H1 (cell line): ENCODE measurements around the gene SAFB. TPM values are rescaled to one million over a fixed set of nuclear protein-coding genes. Genes with fewer than 3 reads are reported as not detected.

ENCODE experiments used
- CTCF ChIA-PET: fragments of 300-600 bp; sonication (Branson Sonifier 250); formaldehyde crosslinking; loops from one replicate; lab custom pipeline; 2021; ENCODE audit not compliant: partially characterized antibody; lab: Charles Lee
- POLR2A ChIA-PET: fragments of 300-600 bp; sonication (Branson Sonifier 250); formaldehyde crosslinking; loops from one replicate; lab custom pipeline; 2021; ENCODE audit warnings: inconsistent platforms; ENCODE audit not compliant: partially characterized antibody; lab: Charles Lee
- DNase-seq, 2 experiments: peaks; one replicate each; pipeline versions ENCODE4 v3.0.0 to v3.0.0-alpha.2; 2010 to 2022; ENCODE audit warnings: low spot score in 2 of 2, low read depth in 1 of 2, mixed read lengths in 1 of 2
- FAIRE-seq: peaks from 2 replicates; lab custom pipeline; 2011; peaks lifted over from hg19 to GRCh38; lab: Jason Lieb, UNC
- H2AFZ ChIP-seq: 2 replicates; pipeline ENCODE4 v1.8.1; 2012; ENCODE audit warnings: low read length, inconsistent platforms
- H2AK5ac ChIP-seq: 2 replicates; pipeline ENCODE4 v1.6.1; 2013; ENCODE audit warnings: low read depth, low read length
- H2BK120ac ChIP-seq: replicated peaks from 2 replicates; pipeline ENCODE3; 2013; ENCODE audit warnings: low read depth, low read length, inconsistent platforms
- H2BK12ac ChIP-seq: 2 replicates; pipeline ENCODE4 v1.6.1; 2013; ENCODE audit warnings: low read depth, low read length
- H2BK15ac ChIP-seq: 2 replicates; pipeline ENCODE4 v1.6.1; 2013; ENCODE audit warnings: low read length
- H2BK20ac ChIP-seq: 2 replicates; pipeline ENCODE4 v1.6.1; 2013; ENCODE audit warnings: low read length
- H2BK5ac ChIP-seq: 2 replicates; pipeline ENCODE4 v1.6.1; 2013; ENCODE audit warnings: low read depth, low read length
- H3K14ac ChIP-seq: 2 replicates; pipeline ENCODE4 v1.6.1; 2013; ENCODE audit warnings: inconsistent platforms; ENCODE audit not compliant: insufficient read length
- H3K18ac ChIP-seq: 2 replicates; pipeline ENCODE4 v1.6.1; 2013; ENCODE audit warnings: low read length; ENCODE audit errors: extremely low read depth
- H3K23ac ChIP-seq: 2 replicates; pipeline ENCODE4 v1.6.1; 2013; ENCODE audit warnings: inconsistent platforms; ENCODE audit not compliant: insufficient read length
- H3K23me2 ChIP-seq: 2 replicates; pipeline ENCODE4 v1.6.1; 2013; ENCODE audit warnings: low read depth, low read length
- H3K27ac ChIP-seq: 2 replicates; pipeline ENCODE4 v1.6.1; 2011; ENCODE audit warnings: low read depth, low read length, inconsistent platforms
- H3K27me3 ChIP-seq, 4 experiments: replicated peaks in 1 of 4; 1 replicate in 1 of 4; 2 replicates in 3 of 4; pipeline versions ENCODE4 v1.6.1 to v1.8.1; 2011 to 2013; ENCODE audit warnings: low read length in 3 of 4, mild to moderate bottlenecking in 3 of 4, inconsistent platforms in 2 of 4, mixed read lengths in 2 of 4, moderate library complexity in 1 of 4; ENCODE audit not compliant: control insufficient read depth in 3 of 4, insufficient read depth in 3 of 4; ENCODE audit errors: extremely low read depth in 1 of 4
- H3K36me3 ChIP-seq, 4 experiments: 2 replicates each; pipeline versions ENCODE4 v1.6.1 to v1.8.1; 2011 to 2013; ENCODE audit warnings: mild to moderate bottlenecking in 4 of 4, low read length in 3 of 4, moderate library complexity in 2 of 4, control low read depth in 1 of 4, inconsistent platforms in 1 of 4; ENCODE audit not compliant: insufficient read depth in 4 of 4, control insufficient read depth in 2 of 4
- H3K4ac ChIP-seq: replicated peaks from 2 replicates; pipeline ENCODE3; 2013; ENCODE audit warnings: low read length, low read depth, mixed read lengths, inconsistent platforms; ENCODE audit not compliant: insufficient read length
- H3K4me1 ChIP-seq, 4 experiments: replicated peaks in 1 of 4; 1 replicate in 1 of 4; 2 replicates in 3 of 4; pipeline versions ENCODE4 v1.6.1 to v1.8.1; 2011 to 2013; ENCODE audit warnings: low read length in 3 of 4, inconsistent platforms in 2 of 4, mixed read lengths in 1 of 4; ENCODE audit not compliant: insufficient read depth in 4 of 4, control insufficient read depth in 3 of 4
- H3K4me2 ChIP-seq, 2 experiments: 2 replicates each; pipeline versions ENCODE4 v1.6.1 to v1.8.1; 2011 to 2013; ENCODE audit warnings: low read depth in 2 of 2, low read length in 2 of 2, control low read depth in 1 of 2, inconsistent platforms in 1 of 2, mild to moderate bottlenecking in 1 of 2; ENCODE audit not compliant: insufficient read depth in 1 of 2
- H3K4me3 ChIP-seq, 4 experiments: fragments of 200-600, 300-600 bp in 1 of 4; sonication (generic), shearing (Covaris generic), sonication (Bioruptor Twin) in 1 of 4; 2 replicates each; pipeline versions ENCODE4 v1.5.1 to v1.8.1; 2011 to 2016; ENCODE audit warnings: low read length in 4 of 4, low read depth in 3 of 4, control low read depth in 2 of 4, inconsistent platforms in 2 of 4, mild to moderate bottlenecking in 2 of 4, mixed read lengths in 1 of 4, moderate library complexity in 1 of 4; ENCODE audit not compliant: insufficient read depth in 2 of 4; ENCODE audit errors: extremely low read depth in 1 of 4
- H3K56ac ChIP-seq: replicated peaks from 2 replicates; pipeline ENCODE3; 2013; ENCODE audit warnings: low read depth, mild to moderate bottlenecking, mixed read lengths, low read length, inconsistent platforms; ENCODE audit not compliant: insufficient read length
- H3K79me1 ChIP-seq: 2 replicates; pipeline ENCODE4 v1.6.1; 2013; ENCODE audit warnings: low read depth, low read length, control low read depth
- H3K79me2 ChIP-seq, 2 experiments: 2 replicates each; pipeline versions ENCODE4 v1.6.1 to v1.8.1; 2012 to 2013; ENCODE audit warnings: low read length in 2 of 2, mild to moderate bottlenecking in 2 of 2, inconsistent platforms in 1 of 2; ENCODE audit not compliant: insufficient read depth in 2 of 2, control insufficient read depth in 1 of 2
- H3K9ac ChIP-seq, 4 experiments: replicated peaks in 1 of 4; 1 replicate in 1 of 4; 2 replicates in 3 of 4; pipeline versions ENCODE4 v1.6.1 to v1.8.1; 2011 to 2013; ENCODE audit warnings: low read depth in 3 of 4, low read length in 3 of 4, control low read depth in 2 of 4, mild to moderate bottlenecking in 2 of 4, moderate library complexity in 2 of 4, inconsistent platforms in 1 of 4; ENCODE audit errors: extremely low read depth in 1 of 4
- H3K9me3 ChIP-seq, 2 experiments: 2 replicates each; pipeline versions ENCODE4 v1.6.1 to v1.8.1; 2012 to 2013; ENCODE audit warnings: mild to moderate bottlenecking in 2 of 2, moderate library complexity in 2 of 2, control low read depth in 1 of 2, inconsistent platforms in 1 of 2, low read depth in 1 of 2, low read length in 1 of 2, mixed read lengths in 1 of 2; ENCODE audit not compliant: insufficient read depth in 2 of 2
- H4K20me1 ChIP-seq, 2 experiments: replicated peaks in 1 of 2; 2 replicates each; pipeline versions ENCODE3 to v1.8.1; 2011 to 2013; ENCODE audit warnings: inconsistent platforms in 2 of 2, low read length in 2 of 2, mild to moderate bottlenecking in 1 of 2; ENCODE audit not compliant: insufficient read depth in 2 of 2, control insufficient read depth in 1 of 2
- H4K5ac ChIP-seq: 2 replicates; pipeline ENCODE4 v1.6.1; 2013; ENCODE audit warnings: low read length, low read depth, mixed read lengths, inconsistent platforms; ENCODE audit not compliant: insufficient read length
- H4K8ac ChIP-seq: 2 replicates; pipeline ENCODE4 v1.8.0; 2013; ENCODE audit warnings: mild to moderate bottlenecking, moderate library complexity, low read length, inconsistent platforms; ENCODE audit not compliant: insufficient read depth; ENCODE audit errors: extremely low read depth
- H4K91ac ChIP-seq: replicated peaks from 2 replicates; pipeline ENCODE3; 2013; ENCODE audit warnings: low read length, mixed read lengths, inconsistent platforms; ENCODE audit not compliant: insufficient read length
- BACH1 ChIP-seq: IDR thresholded peaks from 2 replicates; pipeline ENCODE4 v1.6.1; 2012; ENCODE audit warnings: low read length, improper control_type of control experiment
- BRCA1 ChIP-seq: IDR thresholded peaks from 2 replicates; pipeline ENCODE4 v1.6.1; 2012; ENCODE audit warnings: low read depth, low read length, improper control_type of control experiment
- CEBPB ChIP-seq: IDR thresholded peaks from 2 replicates; pipeline ENCODE4 v1.6.1; 2012; ENCODE audit warnings: low read depth, low read length
- CREB1 ChIP-seq: IDR thresholded peaks from 2 replicates; pipeline ENCODE4 v1.6.1; 2012; ENCODE audit warnings: inconsistent platforms
- E2F6 ChIP-seq: IDR thresholded peaks from 2 replicates; pipeline ENCODE4 v1.6.1; 2012; ENCODE audit warnings: inconsistent platforms
- MAX ChIP-seq: IDR thresholded peaks from 2 replicates; pipeline ENCODE4 v1.6.1; 2012; ENCODE audit warnings: inconsistent platforms
- NRF1 ChIP-seq: IDR thresholded peaks from 2 replicates; pipeline ENCODE4 v1.6.1; 2011; ENCODE audit warnings: mild to moderate bottlenecking, low read depth, low read length, improper control_type of control experiment
- POLR2A ChIP-seq, 2 experiments: IDR thresholded peaks; 1 replicate in 1 of 2; 2 replicates in 1 of 2; pipeline ENCODE4 v1.6.1; 2011; ENCODE audit warnings: low read depth in 2 of 2, low read length in 2 of 2, mild to moderate bottlenecking in 2 of 2; ENCODE audit errors: control extremely low read depth in 1 of 2
- POLR2AphosphoS5 ChIP-seq: IDR thresholded peaks from 2 replicates; pipeline ENCODE4 v1.6.1; 2011; ENCODE audit warnings: low read depth, low read length
- RAD21 ChIP-seq, 2 experiments: IDR thresholded peaks in 1 of 2; conservative IDR thresholded peaks in 1 of 2; 2 replicates each; pipeline ENCODE4 v1.6.1; 2011; ENCODE audit warnings: low read depth in 2 of 2, low read length in 2 of 2, improper control_type of control experiment in 1 of 2, inconsistent platforms in 1 of 2, mild to moderate bottlenecking in 1 of 2, moderate library complexity in 1 of 2
- SIRT6 ChIP-seq: IDR thresholded peaks from one replicate; pipeline ENCODE4 v1.7.1; 2012; ENCODE audit warnings: low read length, inconsistent platforms
- SP1 ChIP-seq: IDR thresholded peaks from 2 replicates; pipeline ENCODE4 v1.6.1; 2011; ENCODE audit warnings: low read depth, low read length
- SUZ12 ChIP-seq: fragments of 200-600 bp; sonication (generic); IDR thresholded peaks from 2 replicates; pipeline ENCODE4 v1.6.1; 2012; ENCODE audit warnings: mild to moderate bottlenecking, inconsistent platforms, low read length, moderate library complexity, mixed read lengths
- WGBS, 2 experiments: shearing (Covaris generic) in 1 of 2; methylation state at CpG; one replicate each; pipeline versions ENCODE4 v1.1.6 to v1.1.7; 2013 to 2015; ENCODE audit warnings: low lambda C conversion rate in 2 of 2, mixed read lengths in 2 of 2, inconsistent platforms in 1 of 2, low coverage in 1 of 2, missing lambda C conversion rate in 1 of 2; ENCODE audit not compliant: insufficient replicate concordance in 2 of 2, insufficient coverage in 1 of 2, insufficient read length in 1 of 2; ENCODE audit errors: extremely low coverage in 1 of 2, missing lambda C conversion rate in 1 of 2; 5-methylcytosine and 5-hydroxymethylcytosine counted together
- polyA plus RNA-seq, 7 experiments: library from polyadenylated mRNA; depleted of rRNA in 3 of 7; stranded (reverse) in 5 of 7; unstranded in 2 of 7; fragments of >200 nt in 5 of 7; fragments of 200-250 nt in 2 of 7; gene quantifications; 1 replicate in 5 of 7; 2 replicates in 1 of 7; 4 replicates in 1 of 7; pipeline versions ENCODE4 v1.2.1 to v1.2.3, GENCODE V29; 2011 to 2013; ENCODE audit warnings: missing spikeins in 2 of 7, mixed read lengths in 2 of 7
- total RNA-seq: library from RNA; stranded (reverse); fragmentation: NEBNext Ultra II Directional; extraction: Animal tissue kit (Norgen Biotek cat#: 25700); gene quantifications from 2 replicates; pipeline ENCODE4 v1.2.1, GENCODE V29; 2021

The SAFB gene
- total and polyA plus RNA-seq, 2 of the 8 experiments (the other 6 are each of a cell fraction or from before 2014, with no cell fraction given): 27.0 to 110 TPM

- Histone ChIP-seq H3K79me2 (no peaks in the 10 kb centered on the region), H2BK15ac (no peak overlapping the region), H3K79me1 (peaks cover 11% of the 10 kb centered on the region), H3K9ac (no peak overlapping the region), H2BK120ac (no peak overlapping the region), H3K9me3 (no peaks in the 10 kb centered on the region), H3K23ac (no peak overlapping the region), H3K4ac (no peak overlapping the region), H3K56ac (no peak overlapping the region), H4K8ac (no peak overlapping the region), H2BK5ac (no peak overlapping the region), H3K23me2 (no peaks in the 10 kb centered on the region), H3K4me3 (no peak overlapping the region), H3K27ac (no peak overlapping the region), H3K27me3 (no peaks in the 10 kb centered on the region), H4K5ac (no peak overlapping the region), H4K91ac (no peak overlapping the region), H2BK12ac (no peak overlapping the region), H3K18ac (no peak overlapping the region), H2AFZ (no peak overlapping the region), H3K36me3 (peaks cover 29 to 77% (median 58%) of the 10 kb centered on the region in 4 experiments; a peak in 7 of 8 replicates), H3K4me1 (peaks cover 0 to 4% (median 0%) of the 10 kb centered on the region in 4 experiments; a peak in 1 of 7 replicates), H2AK5ac (no peak overlapping the region), H3K4me2 (no peak overlapping the region), H4K20me1 (peaks cover 4 to 30% of the 10 kb centered on the region in 2 experiments), H2BK20ac (no peak overlapping the region), H3K14ac (no peak overlapping the region)
- 91% methylated on average over 24 of the region's 24 CpGs; no CpG with 5 or more reads in 1 of the 2 experiments for WGBS, 2 experiments
- ChIA-PET CTCF (interaction anchor here (1.1 to 1.8 kb wide), 3 partner anchors 31 to 69 kb away, joined by 4 to 8 read pairs (median 6); no protein-coding TSS in a partner anchor), POLR2A (interaction anchor here (1.1 kb wide), 1 partner anchor 27 kb away, joined by 3 read pairs; no protein-coding TSS in a partner anchor)
- DNase-seq (no peak), FAIRE-seq (no peak)
- TF ChIP-seq BRCA1 (no peak), E2F6 (no peak), SIRT6 (no peak), CEBPB (no peak), NRF1 (no peak), RAD21 (IDR thresholded peaks at IDR 0.05 in 1 of 2, conservative IDR thresholded peaks at IDR 0.05 in 1 of 2; ENCODE audit: low read depth in 2 of 2, low read length in 2 of 2) (no peak), MAX (no peak), CREB1 (no peak), SP1 (no peak), BACH1 (no peak), POLR2A (IDR thresholded peaks at IDR 0.05; ENCODE audit: control extremely low read depth in 1 of 2, low read depth in 2 of 2, low read length in 2 of 2) (no peak), SUZ12 (no peak), POLR2AphosphoS5 (no peak)
These were observed 30.1 kb upstream of the SAFB start for GRCh38 chr19:5592531-5593342.
